ENCODE measurements around the gene ANP32B.
"Not testable (repeated sequence)": the region's sequence is repeated elsewhere in the genome, so short reads cannot be mapped to it uniquely, and the experiment has no call there.

Gene ANP32B

DNA sequence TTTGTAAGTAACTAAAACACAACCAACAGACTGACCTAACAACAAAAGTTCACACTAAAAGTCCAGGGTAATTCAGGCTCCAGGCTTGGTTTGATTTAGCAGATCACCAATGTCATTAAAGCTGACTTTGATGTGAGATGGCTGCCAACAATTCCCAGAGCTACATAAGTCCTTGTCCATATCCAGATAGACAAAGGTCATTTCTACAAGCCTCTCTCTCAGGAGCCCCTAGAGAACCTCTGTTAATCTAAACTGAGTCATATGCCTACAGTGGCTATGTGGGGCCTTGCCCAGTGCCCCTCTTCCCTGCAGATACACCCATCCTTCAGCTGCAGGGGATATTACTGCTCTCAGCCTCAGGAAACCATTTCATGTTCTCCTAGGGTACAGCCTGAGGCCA is 18.2 kb upstream of the ANP32B start:
- no peak for DNase-seq

DNA sequence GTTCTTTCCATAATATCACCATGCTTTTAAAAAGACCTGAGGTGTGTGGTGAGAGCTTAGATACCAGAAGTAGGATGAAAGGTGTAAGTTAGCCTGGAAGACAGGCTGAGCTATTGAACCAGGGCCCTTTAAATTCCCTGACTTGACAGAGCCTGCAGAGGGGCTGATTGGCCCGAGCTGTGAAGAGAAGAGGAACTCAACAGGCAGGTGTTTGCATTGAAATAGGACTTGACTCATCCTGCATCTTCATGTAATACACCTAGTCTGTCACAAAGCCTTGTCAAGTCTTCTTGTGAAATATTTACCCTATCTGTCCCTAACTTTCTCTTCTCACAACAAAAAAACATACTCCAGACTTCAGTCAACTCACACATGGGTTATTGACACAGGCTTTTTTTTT is 16.6 kb upstream of the ANP32B start:
- DNase-seq = no peak

GRCh38 chr9:97969014-97969413 is 14.1 kb upstream of the ANP32B start:
- no peak for DNase-seq

GRCh38 chr9:97970165-97970564 is 13.0 kb upstream of the ANP32B start:
- no peak for DNase-seq

DNA sequence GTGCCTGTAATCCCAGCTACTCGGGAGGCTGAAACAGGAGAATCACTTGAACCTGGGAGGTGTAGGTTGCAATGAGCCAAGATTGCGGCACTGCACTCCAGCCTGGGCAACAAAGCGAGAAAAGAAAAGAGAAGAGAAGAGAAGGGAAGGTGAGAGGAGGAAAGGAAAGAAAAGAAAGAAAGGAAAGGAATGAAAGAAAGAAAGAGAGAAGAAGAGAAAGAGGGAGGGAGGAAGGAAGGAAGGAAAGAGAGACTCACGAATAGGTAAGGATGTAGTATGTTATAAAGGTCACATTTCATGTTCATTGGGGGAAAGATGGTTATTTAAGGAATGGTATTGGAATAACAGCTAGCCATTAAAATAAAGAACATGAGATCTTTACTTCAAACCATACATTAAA is 10.4 kb upstream of the ANP32B start:
- DNase-seq = no peak

- DNase-seq = no peak
Observed at GRCh38 chr9:97975376-97975775, 7.8 kb upstream of the ANP32B start.

DNA sequence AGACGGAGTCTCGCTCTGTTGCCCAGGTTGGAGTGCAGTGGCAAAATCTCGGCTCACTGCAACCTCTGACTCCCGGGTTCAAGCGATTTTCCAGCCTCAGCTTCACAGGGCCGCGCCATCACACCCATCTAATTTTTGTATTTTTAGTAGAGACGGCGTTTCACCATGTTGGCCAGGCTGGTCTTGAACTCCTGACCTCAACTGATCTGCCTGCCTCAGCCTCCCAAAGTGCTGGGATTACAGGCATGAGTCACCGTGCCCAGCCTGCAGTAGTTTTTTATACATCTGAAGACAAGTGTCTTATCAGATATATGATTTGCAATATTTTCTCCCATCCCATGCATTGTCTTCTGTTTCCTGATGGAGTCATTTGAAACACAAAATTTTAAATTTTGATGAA is 6.5 kb upstream of the ANP32B start:
- DNase-seq = not testable (repeated sequence)

- DNase-seq = no peak
Observed at GRCh38 chr9:97978371-97979130, 4.6 kb upstream of the ANP32B start.

DNA sequence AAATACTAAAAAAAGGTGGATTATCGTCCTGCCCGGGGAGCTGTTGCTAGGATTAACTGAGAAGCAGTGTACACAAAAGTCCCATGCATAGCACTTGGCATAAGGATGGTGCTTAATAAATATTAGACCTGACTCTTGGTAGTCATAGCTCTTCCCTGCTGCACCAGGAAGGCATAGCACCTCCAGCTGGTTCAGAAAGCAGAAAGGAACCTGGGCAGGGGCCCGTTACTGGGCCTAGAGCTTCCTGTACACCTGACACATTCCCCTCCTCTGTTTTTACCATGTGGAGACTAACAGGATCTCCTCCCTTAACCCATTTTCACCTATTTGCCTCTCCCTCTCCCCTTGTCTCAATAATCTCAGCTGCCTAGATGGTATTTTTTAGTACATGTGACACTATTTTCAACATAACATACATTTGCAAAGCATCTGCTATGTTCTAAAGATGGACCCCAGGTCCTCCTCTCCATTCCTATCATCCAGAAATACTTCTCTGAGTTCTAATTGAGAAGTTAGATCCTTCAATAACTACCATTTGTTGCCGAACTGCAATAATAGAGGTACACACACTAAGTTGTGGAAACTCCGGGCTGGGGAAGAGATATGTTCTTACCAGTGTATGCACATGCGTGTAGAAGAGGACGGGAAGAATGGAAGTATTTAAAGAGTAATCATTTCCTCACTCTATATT is 3.2 kb upstream of the ANP32B start:
- DNase-seq = no peak

GRCh38 chr9:97980479-97980803 is 2.7 kb upstream of the ANP32B start:
- DNase-seq = no peak

GRCh38 chr9:97980918-97981845 is 2.0 kb upstream of the ANP32B start:
- DNase-seq = no peak

- no peak for DNase-seq
Observed at GRCh38 chr9:97981846-97982682, 1.1 kb upstream of the ANP32B start.

DNA sequence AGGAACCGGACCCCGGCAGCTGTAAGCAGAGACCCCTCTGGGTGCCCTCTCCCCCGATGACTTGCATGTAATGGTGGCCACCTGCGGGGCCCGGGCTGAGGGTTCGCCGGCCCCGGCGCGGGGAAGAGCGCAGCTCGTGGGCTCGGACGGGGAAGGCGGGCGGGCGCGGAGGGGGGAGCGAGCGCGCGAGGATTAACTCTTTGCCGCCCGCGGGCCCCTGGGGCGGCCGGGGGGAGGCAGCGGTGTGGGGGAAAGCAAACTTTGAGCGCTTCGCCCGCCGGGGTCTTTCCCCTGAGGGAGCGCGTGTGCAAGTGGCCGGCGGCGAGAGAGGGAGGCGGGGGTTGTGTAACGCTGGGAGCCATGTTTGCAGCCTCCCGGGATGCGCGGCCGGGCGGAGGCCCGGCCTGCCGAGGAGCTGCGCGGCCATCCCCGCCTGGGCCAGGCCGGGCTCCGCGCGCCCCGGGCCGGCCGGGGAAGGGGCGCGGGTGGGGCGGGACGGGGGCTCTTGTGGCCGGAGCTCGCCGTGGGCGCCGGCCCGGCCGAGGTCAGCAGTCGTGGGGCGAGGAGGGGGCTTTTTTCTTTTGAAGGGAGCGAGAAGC is 547 bp downstream of the ANP32B start:
- DNase-seq = peak; percentile 65

DNA sequence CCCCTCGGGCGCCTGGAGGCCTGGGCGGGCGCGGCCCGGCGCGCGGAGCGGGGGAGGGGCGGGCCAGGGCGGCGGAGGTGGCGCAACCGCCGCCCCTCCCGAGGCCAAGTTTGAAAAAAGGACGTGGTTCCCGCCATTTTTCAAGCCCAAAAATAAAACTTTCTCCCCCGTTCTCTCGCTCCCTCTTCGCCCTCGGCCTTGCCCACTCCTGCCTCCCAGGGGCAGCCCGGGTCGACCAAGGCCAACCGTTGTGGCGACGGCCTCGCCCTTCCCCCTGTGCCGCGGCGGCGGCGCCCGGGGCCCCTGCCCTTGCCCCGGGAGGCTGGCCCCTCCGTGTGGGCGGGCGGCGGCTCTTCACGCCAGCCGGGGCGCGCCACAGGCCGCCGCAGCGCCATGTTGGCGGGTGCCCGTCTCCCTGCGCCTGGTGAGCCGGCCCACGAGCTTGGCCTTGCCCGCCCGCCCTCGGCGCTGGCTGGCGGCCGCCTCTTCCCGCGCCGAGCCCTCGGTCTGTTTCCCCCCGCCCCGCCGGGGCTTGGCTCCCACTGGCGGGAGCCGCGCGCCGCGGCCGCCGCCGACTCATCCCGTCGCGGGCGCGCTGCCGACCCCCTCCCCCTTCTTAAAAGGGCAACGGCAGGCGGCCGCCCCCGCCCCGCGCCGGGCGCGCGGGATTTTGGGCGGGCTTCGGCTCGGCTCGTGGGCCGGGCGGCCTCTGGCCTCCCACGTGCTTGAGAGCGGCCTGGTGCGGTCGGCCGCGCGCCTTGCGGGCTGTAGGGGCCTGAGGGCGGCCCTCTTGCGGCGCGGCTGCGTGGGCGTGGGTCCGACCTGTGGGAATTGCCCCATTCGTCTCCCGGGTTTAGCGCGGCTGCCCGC is 1.3 kb downstream of the ANP32B start:
- DNase-seq = peak; percentile 84

DNA sequence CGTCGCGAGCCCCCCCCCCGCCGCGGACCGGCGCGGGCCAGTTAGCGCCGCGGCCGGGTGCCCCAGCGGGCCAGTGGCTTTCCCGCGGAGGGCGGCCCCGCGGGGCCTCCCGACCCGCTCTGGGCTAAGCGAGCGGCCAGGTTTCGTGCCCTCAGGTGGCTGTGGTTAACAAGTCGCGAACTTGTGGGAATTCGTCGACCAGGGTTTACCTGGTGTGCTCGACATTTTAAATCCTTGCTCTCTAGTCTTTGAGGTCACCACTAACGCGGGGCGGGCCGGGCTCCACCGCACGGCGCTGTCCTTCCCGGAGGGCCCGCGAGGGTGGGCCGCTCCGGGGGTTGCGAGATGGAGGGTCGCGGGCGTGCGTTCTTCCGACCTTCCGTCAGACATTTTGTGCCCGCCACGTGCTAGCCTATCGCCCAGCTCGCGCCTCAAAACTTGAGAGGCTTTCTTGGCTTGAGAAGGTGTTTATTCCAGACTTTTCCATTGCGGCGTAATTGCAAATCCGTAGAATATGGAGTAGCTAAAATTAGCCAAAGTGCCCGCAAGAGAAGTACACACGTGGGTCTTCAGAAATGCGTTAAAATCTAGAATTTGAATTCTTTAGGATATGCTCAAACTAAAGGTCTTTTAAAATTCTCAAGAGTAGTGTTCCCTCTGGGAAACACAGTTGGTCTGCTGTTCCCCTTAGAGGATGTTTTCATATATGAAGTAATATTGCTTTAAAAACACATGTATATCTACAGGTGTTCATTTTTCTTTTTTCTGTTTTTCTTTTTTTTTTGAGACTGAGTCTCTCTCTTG is 2.1 kb downstream of the ANP32B start:
- peak; percentile 63 for DNase-seq

DNA sequence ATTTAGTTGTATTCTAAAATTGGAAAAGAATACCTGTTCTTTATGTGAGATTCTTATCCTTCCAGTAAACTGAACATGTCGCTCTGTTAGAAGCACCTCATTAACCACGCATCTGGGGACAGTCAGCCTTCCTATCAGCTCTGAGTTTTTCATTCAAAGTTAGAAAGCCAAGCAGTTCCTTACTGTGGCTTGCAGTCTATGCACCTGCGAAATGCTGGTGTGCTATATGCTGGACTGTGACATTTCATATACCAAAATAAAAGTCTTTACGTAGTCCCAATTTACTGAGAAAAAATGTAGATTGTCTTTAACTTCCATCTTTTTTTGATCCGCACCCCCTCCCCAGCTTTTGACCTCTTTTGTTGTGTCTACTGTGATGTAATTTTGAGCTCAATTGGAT is 4.3 kb downstream of the ANP32B start:
- no peak for DNase-seq

- no peak for DNase-seq
Observed at GRCh38 chr9:97990259-97990658, 7.1 kb downstream of the ANP32B start.

- no peak for DNase-seq
Observed at GRCh38 chr9:97991818-97992217, 8.7 kb downstream of the ANP32B start.

GRCh38 chr9:97992219-97992618 is 9.1 kb downstream of the ANP32B start:
- no peak for DNase-seq

DNA sequence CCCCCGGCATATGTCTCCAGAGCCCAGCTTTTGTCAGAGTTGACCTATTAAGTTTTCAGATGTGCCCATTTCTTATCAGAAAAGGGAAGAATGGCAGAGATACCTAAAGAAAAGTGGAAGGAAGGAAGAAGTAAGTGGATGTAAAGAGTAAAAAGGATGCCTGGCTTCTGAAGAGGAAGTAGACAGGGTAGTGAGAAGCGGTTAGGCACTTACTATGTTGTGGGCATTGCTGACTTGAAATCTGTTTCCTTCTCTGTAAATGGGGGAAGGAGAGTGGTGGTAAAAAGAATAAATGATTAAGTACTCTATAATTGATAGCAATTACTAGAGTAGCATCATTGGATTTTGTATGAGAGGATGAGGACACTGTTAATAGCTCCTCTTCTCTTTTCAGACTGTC is 9.9 kb downstream of the ANP32B start:
- no peak for DNase-seq
